HG02798 (cell line): Measurements from ENCODE around the gene REL.
"Not testable (repeated sequence)": the region's sequence is repeated elsewhere in the genome, so short reads cannot be mapped to it uniquely, and the experiment has no call there.

ENCODE experiments used
- ATAC-seq: cut with Tn5 transposase; IDR thresholded peaks from one replicate; pipeline ENCODE4 v1.9.1; 2021; ENCODE audit warnings: mild to moderate bottlenecking; ENCODE audit not compliant: unreplicated experiment, poor library complexity

Gene REL

DNA sequence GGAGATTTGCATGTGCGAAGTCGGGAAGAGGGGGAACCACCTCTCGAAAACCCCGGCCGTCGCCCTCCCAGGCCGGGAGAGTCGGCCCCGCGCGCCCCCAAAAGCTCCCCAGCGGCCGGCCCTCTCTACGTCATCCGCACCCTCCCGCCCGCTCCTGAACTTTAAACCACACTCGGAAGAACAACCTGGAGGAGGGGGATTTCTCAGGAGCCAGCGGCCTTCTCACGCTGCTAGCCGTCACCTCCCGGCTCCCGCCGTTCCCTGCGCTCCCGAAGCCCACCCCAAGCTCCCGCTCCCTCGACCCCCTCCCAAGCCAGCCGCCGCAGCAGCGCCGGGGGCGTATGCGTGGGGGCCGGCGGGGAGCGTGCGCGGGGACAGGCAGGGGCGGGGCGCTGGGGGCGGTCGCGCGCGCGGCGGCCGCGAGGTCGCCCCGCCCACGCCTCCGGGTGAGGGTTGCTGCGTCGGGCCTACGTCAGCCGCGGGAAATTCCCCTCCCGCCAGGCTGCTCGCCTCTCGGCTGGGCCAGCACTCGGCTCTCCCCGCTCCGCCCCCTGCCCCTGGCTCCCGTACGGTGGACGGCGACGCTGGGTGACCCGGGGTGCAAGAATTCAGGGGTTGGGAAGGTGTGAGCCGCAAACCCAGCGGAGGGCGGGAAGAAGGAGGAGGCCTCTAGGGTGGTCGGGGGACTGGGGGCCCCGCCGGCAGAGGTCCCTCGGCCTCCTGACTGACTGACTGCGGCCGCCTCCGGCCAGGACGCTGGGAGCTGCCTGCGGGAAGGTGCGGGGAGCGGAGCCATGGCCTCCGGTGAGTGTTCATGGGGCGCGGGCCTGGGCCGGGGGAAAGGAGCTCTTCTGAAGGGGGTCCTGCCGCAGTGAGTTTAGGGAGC, at the start of gene REL:
Gene REL, plus strand, starts transcription at position 528 of the 886 bp plus-strand sequence. Its CDS starts 267 bp downstream, at position 795.
- peak; percentile 90 for ATAC-seq

DNA sequence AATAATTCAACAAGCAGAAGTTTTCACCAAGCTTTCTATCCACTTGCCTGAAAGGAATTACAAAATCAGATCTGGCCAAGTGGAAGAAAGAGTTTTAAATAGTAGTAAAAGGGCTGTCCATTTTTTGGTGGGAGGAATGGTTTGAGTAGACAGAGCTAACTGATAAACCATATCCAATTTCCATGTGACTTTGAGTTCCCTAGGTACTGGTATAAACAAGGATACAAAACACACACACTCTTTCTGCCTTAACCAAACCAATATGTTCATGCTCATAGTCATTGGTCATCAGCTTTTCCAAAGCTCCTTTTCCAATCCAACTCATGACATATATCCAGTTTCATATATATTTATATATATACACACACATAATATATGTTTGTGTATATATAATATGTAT, 49.5 kb upstream of the REL start:
- ATAC-seq = no peak

DNA sequence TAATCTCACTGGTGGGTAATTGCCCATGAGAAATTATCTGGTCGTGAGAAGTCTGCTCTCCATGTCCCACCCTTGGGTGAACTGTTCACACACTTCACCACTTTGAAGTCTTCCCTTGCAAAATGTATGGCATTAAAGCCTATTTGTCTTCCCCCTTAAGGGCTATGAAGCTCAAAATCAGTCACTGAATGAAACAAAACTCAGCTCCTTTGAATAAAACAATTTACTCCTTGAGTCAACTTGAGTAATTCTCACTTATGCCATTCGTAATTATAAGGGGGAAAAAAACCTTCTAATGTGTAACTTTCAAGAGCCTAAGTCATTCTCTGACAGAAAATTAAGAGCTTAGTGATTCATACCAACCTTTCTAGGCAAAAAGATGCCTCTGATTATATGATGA, 48.8 kb upstream of the REL start:
- ATAC-seq = no peak

DNA sequence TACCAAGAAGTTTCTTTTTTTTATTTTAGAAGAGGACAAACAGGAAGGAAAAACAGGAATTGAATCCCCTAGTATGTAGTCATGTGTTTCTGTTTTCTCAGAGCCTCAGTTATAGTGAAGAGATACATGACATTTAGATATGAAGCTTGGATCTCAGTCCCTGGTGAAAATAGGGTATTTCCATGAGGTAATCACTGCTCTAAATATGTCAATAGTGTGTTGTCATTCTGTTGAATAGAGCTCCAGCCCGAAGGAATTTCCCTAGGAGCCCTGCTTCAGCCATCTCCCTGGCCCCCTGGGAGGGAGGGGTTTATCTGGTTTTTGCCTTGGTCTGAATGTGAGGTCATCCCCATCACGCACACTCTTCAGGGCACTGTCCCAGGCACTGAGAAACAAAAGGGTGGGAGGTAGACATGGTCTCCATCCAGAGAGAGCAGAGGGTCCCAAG, 47.1 kb upstream of the REL start:
- ATAC-seq = peak; percentile 51

DNA sequence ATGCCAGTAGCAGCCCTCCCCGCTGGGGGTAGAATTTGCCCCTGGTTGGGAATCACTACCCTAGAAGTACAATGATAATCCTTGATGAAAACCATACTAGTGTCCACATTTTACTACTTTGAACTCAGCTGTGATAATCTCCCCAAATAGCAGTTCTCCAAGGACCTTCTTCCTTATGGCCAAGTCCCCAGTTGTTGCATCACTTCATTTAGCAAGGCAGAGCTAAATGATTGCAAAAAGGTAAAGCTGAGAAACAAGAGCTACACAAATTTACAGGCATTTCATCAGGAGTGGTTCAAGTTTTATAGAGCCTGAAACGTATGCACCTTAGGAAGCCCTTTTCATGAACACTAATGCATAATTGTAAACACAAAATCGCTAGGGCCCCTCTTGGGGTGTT, 44.9 kb upstream of the REL start:
- no peak for ATAC-seq

DNA sequence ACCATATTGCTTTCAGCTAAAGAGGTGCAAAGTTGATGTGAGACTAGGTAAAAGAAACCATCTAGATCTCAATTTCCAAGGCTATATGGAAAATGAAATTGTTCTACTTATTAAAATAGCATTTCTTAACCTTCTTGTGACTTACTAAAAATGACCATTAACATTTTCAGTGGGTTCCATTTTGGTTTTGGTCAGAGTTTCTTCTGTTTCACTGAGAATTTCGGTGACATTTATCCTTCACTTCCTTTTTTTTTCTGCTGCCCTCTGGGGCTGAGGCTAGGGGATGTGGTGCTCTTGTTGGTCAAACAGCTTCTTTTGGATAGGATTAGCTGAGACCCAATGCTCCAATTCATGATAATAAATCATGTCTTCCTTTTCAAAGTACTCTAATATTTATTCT, 44.3 kb upstream of the REL start:
- peak; percentile 29 for ATAC-seq

DNA sequence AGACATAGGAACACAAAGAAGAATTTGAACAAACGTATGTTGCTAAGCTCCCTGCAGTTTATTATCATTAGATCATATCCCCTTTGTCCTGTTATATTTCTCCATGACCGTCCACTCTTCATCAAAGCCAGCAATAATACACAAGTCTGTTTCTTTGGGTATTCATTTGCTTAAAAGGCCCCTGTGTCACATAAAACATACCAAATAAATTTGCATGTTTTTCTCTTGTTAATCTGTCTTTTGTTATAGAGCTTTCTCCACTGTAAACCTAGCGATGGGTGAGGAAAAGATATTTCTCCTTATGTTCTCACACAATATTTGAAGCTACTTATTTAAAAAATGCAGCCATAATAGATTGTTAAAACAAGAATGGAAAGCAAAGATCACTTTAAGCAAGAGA, 42.9 kb upstream of the REL start:
- ATAC-seq = no peak

DNA sequence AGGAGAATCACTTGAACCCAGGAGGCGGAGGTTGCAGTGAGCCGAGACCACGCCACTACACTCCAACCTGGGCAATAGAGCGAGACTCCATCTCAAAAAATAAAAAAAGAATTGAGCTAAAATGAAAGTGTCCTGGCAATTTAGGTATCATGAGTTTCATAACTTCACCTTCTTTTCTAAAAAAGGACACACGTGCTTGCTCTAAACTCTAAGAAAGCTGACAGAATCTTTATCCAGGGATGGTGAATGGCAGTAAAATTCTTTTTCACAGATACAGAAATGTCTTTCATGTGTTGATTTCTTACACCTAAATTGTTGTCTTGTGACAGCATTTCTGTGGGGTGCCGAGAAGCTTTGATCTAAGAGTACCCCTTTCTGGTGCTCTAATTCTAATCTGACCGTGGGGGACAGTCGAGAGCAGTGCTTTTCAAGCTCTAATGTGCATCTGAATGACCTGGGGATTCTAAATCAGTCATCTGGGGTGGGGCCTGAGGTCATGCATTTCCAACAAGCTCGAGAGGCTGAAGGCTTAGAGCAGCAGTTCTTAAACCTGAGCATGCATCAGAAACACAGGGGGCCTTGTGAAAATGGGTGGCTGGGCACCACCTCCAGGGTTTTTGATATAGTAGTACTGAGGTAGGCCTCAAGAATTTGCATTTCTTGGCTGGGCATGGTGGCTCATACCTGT, 42.1 kb upstream of the REL start:
- ATAC-seq = peak; percentile 53

DNA sequence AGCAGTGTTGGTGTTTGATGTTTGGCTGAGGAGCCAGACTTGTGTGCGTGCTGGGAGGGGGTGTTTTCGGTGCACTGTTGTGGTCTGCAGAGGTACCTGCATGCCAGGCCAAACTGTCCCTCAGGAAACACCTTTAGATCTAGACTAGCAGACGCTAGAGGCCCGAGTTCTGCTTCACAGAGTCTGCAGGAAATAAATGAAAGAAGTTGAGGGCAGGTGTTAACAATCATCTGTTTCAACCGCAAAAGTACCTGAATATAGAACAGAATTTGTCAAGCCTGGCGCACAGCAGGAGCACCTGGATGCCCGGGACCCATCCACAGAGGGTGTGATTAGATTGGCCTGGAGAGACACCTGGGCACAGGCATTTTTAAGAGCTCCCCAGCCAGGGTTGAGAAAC, 40.5 kb upstream of the REL start:
- peak; percentile 68 for ATAC-seq

DNA sequence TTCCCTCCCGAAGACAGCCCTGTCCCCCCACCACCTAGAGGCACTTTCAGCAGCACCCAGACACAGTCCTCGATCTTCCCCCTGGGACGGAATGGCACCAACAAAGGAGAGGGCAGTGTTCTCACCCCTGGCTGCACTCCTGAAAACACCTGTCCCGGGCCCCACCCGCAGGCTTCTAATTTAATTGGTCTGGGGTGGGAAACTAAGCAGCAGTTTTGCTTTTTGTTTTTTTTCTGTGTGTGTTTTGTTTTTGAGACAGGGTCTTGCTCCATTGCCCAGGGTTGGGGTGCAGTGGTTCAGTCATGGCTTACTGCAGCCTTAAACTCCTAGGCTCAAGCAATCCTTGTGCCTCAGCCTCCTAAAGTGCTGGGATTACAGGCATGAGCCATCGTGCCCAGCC, 38.4 kb upstream of the REL start:
- ATAC-seq = no peak

DNA sequence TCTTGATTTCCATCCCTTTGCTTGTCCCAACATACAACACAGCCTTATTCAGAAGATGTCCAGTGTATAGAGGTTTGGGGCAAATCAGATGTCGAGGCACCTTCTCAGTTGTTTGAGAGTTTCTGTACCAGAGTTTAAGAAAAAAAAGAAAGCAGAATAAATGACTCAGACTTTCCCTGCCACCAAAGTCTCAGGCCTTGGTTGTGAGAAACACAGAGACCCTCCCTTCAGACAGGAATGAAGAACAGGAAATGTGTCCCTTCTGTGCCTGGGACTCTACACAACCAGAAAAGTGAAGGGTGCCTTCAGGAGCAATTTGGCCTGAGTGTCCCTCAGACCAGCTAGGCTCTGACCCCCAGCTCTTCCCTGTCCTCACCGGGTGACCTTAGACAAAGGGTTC, 37.3 kb upstream of the REL start:
- no peak for ATAC-seq

DNA sequence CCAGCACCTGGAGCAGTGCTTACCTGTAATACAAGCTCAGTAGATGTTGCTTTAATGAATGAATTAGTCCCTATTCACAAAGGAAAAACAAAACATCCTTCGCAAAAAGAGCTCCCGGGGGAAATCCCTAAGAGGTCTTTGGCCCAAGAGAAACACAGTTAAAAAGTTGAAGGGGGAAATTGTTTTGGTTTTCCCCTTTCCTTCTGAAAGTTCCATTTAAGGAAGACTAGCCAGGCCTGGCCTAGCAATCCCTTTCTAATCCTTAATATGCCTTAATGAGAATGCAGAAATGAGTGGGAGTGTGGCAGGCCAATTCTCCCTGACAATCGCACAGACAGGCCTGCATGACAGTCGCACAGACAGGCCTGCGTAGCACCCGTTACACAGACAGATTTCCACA, 33.5 kb upstream of the REL start:
- no peak for ATAC-seq

DNA sequence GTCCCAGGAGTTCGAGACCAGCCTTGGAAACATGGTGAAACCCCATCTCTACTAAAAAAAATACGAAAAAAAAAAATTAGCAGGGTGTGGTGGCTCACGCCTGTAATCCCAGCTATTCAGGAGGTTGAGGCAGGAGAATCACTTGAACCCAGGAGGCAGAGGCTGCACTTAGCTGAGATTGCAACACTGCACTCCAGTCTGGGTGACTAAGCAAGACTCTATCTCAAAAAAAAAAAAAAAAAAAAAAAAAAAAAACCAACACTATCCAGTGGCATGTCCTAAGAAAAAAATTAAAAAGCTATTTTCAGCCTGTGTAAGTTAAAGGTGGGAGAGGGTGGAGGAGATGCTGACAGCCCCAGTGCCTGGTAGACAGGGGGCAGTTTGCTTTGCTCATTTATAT, 32.2 kb upstream of the REL start:
- ATAC-seq = no peak

DNA sequence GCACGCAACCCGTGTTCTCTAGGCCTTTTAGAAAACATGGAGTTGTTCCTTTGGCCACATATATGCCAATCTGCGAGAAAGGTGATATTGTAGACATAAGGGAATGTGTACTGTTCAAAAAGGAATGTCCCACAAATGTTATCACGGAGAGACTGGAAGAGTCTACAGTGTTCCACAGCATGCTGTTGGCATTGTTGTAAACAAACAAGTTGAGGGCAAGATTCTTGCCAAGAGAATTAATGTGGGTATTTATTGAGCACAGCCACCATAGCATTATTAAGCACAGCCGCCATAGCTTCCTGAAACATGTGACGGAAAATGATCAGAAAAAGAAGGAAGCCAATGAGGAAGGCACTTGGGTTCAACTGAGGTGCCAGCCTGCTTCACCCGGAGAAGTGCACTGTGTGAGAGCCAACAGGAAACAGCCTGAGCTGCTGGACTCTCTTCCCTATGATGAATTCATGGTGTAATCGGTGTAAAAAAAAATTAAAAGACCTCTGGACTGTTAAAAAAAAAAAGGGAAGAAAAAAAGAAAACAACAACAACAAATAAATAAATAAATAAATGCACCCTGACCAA, 29.0 kb upstream of the REL start:
- no peak for ATAC-seq

DNA sequence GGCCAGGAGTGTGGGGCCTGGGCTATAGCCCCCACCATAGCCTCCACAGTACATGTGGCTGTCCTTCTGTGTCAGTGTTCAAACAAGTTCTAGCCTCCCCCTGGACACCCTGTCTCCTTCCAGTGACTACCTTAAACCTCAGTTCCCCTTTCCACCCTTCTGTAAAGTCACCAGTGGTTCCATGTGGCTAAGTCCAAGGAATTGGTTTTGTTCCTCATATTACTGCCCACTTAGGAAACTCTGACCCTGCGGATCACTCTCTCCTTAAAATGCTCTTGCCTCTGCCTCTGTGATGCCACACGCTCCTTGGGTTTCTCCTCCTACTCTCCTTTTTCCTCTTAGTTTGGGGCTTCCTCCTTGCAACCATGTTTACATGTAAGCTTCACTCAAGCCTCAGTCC, 27.8 kb upstream of the REL start:
- no peak for ATAC-seq

DNA sequence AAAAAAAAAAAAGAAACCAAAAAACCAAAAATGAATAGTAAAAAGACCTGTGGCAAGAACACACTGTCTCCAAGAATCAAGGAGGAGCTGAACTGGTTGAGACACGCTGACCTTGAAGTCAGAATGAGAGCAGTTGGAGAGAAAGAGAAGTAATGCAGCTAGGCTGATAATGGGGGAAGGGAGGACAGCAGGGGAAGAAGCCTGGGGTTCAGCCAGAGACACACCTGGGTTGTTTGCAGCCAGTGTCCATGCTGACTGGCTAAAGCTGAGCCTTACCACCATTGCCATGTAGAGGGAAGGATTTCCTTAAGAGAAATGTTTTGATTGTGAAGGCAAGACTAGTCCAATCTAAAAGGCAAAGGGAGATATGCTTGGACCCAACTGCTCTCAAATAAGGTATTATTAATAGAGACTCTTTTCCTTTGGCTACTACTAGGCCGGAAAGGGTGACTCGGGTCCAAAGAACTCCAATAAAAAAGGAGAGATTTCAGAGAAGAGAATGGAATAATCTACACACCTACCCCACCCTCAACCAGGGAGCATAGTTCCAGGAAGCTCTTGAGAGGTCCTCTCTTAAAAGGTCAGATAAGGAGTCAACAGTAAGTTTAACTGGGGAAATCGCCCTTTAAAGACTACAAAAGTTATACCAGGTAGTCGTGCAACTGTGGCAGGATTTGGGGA, 25.2 kb upstream of the REL start:
- no peak for ATAC-seq

DNA sequence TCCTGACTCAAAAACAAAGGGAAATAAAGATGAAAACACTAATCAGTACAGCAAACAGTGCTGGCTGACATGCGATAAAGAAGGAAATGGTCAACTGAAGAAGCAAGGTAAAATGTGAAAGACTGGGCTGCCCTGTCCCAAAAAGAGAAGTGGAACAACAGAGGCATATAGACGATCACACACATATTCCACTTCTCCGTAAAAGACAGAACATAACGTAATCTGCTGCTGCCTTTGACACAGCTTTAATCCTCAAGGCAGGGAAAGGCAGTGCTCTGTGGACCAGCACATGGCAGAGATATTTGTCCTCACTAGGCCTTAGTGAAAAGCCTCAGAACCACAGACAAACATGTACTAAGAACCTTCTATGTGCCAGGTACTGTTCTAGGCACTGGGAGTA, 24.3 kb upstream of the REL start:
- ATAC-seq = no peak

DNA sequence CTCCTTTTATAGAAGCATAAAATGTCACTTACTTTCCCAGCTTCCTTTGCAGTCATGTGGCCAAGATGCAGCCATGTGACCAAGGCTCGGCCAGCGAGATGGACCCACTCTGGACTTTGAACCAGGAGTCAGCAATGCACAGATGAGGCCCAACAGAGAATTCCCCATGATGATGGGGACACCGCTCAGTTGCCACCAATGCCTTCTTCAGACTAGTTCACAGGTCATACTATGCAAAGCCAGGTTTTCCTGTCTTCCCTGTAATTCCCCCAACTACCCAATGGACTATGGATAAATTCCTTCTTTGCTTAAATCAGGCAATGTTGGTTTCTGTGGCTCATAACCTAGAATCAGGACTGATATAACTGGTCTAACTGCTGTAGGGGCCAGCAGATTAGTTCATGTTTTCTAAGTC, 22.5 kb upstream of the REL start:
- ATAC-seq = no peak

DNA sequence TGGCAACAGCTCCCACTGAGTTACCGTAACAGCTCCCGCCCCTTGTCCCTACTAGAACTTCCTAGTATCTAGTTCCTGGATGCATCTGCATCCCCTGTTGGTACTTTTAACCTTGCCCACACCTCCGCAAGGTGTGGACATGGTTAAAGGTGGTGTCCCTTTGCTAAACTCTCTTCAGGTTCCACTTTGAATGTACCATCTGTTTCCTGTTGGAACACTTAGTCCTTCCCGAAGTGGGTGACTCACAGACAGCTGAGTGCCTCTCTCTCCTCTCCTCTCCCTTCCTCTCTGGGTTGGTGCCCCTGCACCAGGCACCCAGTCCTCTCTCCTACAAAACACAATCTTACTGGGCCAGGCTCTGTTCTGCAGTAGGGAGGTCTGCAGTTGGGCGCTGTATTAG, 19.6 kb upstream of the REL start:
- ATAC-seq = no peak

DNA sequence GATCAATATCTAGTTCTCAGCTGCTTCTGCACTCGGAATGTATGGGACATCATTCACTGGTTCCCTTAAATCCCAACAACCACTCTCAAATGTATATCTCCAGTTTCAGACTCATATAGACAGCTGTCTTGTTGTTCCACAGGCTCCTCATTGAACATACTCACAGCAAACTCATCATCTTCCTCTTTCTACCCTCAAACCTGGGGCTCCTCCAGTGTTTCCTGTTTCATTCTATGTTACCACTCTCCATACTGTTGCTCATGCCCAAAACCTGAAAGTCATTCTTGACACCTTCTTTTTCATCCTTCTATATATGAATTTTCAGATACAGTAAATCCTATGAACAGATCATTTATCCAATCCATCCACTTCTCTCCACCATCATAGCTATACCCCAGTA, 18.7 kb upstream of the REL start:
- ATAC-seq = no peak

DNA sequence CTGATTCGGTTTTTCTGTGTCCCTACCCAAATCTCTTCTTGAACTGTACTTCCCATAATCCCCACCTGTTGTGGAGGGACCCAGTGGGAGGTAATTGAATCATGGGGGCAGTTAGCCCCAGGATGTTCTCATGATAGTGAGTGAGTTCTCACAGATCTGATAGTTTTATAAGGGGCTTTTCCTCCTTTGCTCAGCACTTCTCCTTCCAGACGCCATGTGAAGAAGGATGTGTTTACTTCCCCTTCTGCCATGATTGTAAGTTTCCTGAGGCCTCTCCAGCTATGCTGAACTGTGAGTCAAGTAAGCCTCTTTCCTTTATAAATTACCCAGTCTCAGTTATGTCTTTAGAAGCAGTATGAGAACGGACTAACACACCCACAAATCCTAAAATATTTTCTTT, 16.0 kb upstream of the REL start:
- not testable (repeated sequence) for ATAC-seq
